ENCODE data around the gene SMCR8.
A peak's percentile ranks its signal among the peaks of the same experiment; 100 is the strongest.

Gene SMCR8

GRCh38 chr17:18314731-18315561, at the start of gene SMCR8, which contains the start of gene TOP3A:
SMCR8 (plus strand) TSS chr17:18315293; CDS start chr17:18315790, 497 bp downstream.
TOP3A (minus strand) TSS chr17:18314994; CDS start chr17:18314778, 216 bp downstream.
- TF ChIP-seq, protein P1, sequence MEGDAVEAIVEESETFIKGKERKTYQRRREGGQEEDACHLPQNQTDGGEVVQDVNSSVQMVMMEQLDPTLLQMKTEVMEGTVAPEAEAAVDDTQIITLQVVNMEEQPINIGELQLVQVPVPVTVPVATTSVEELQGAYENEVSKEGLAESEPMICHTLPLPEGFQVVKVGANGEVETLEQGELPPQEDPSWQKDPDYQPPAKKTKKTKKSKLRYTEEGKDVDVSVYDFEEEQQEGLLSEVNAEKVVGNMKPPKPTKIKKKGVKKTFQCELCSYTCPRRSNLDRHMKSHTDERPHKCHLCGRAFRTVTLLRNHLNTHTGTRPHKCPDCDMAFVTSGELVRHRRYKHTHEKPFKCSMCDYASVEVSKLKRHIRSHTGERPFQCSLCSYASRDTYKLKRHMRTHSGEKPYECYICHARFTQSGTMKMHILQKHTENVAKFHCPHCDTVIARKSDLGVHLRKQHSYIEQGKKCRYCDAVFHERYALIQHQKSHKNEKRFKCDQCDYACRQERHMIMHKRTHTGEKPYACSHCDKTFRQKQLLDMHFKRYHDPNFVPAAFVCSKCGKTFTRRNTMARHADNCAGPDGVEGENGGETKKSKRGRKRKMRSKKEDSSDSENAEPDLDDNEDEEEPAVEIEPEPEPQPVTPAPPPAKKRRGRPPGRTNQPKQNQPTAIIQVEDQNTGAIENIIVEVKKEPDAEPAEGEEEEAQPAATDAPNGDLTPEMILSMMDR (conservative IDR thresholded peaks at IDR 0.05; ENCODE audit: low read depth, low read length): no peak
- H3K4me3 ChIP-seq (ENCODE audit: low read depth, low read length): peak within 1 kb of the TSS; percentile 93
- DNase-seq (ENCODE audit: low read depth): peak; percentile 99

- DNase-seq (ENCODE audit: low read depth): no peak
- TF ChIP-seq, protein P1 (conservative IDR thresholded peaks at IDR 0.05; ENCODE audit: low read depth, low read length): no peak
- H3K4me3 ChIP-seq (ENCODE audit: low read depth, low read length): no peak overlapping the region
Measured at GRCh38 chr17:18267366-18267765, 47.7 kb upstream of the SMCR8 start.

DNA sequence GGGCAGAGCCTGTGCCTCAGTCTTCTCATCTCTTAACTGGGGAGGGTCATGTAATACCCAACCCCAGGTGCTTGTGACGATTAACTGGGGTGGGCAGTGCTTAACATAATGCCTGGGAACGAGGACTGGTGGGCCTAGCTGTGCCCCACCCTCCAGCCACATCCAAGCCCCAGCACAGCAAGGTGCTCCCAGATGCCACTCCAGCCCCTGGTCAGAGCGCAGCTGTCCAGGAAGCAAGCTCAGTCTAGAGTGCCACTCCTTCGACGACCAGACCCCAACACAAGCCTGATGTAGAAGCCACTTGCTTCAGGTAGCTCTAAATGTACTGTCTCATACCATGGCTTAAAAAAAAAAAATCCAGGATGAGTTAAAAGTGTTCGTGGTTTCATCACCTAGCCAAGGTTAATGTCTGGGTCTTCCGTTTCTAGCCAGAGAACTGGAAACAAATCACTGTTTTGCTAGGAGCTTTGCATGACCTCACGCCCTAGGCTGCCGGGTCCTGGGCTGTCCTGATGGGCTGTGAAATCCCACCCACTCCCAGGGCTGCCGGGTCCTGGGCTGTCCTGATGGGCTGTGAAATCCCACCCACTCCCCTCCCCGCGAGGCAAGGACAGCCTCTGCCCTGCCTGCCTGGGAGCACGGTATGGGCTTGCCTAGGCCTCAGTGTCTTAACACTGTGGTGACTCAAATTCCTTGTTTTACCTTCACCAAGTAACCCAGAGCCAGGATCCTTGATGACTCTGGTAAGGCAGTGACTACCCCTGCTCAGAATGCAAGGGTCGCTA, 47.0 kb upstream of the SMCR8 start:
- DNase-seq (ENCODE audit: low read depth): peak; percentile 39
- H3K4me3 ChIP-seq (ENCODE audit: low read depth, low read length): no peak overlapping the region
- TF ChIP-seq, protein P1 (conservative IDR thresholded peaks at IDR 0.05; ENCODE audit: low read depth, low read length): no peak

DNA sequence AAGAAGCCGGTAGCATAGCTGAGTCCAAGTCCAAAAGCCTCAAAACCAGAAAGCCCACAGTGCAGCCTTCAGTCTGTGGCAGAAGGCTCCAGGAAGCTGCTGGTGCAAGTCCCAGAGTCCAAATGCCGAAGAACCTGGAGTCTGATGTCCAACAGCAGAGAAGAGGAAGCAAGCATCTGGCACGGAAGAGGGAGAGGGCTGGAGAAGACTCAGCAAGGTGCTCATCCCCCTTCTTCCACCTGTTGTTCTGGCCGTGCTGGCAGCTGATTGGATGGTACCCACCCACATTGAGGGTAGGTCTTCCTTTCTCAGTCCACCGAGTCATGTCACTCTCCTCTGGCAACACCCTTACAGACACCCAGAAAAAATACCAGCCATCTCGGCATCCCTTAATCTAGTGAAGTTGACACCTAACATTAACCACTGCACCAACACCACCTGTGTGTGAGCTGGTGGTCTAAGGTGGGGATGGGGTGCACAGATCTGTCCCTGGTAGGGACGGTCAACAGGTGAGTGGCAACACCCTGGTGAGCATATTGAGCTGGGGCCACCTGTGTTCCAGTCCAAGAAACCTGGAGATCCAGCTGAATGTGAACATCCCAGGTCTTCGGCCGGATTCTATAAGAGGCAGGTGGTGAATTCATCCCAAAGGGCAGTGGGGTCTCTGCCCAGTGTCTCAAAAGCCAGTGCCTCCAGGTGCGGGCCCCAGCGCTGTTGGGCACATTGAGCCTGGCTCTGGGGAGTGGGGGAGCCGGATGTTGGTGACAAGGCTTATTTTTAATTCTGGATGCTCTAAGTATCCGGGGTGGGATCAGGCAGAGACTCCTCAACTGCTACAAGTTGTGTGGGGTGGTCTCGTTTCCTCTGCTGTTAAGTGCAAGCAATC, 44.8 kb upstream of the SMCR8 start:
- TF ChIP-seq, protein P1 (conservative IDR thresholded peaks at IDR 0.05; ENCODE audit: low read depth, low read length): no peak
- DNase-seq (ENCODE audit: low read depth): no peak
- H3K4me3 ChIP-seq (ENCODE audit: low read depth, low read length): no peak overlapping the region

DNA sequence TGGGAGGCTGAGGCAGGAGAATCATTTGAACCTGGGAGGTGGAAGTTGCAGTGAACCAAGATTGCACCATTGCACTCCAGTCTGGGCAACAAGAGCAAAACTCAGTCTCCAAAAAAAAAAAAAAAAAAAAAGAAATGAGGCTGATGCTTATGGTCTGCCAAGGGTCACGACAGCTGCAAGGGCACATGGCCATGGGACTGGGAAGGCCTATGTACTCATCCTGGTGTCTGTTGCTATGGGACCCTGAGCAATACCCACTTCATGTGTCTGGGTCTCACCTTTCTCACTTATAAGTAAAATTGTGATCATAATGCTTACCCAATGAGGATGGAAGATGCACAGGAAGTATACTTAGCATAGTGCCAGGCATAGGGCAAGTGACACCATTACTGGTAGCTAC, 38.0 kb upstream of the SMCR8 start:
- DNase-seq (ENCODE audit: low read depth): no peak
- TF ChIP-seq, protein P1 (conservative IDR thresholded peaks at IDR 0.05; ENCODE audit: low read depth, low read length): no peak
- H3K4me3 ChIP-seq (ENCODE audit: low read depth, low read length): no peak overlapping the region

GRCh38 chr17:18278867-18279266, 36.2 kb upstream of the SMCR8 start:
- DNase-seq (ENCODE audit: low read depth): peak; percentile 76
- TF ChIP-seq, protein P1 (conservative IDR thresholded peaks at IDR 0.05; ENCODE audit: low read depth, low read length): no peak
- H3K4me3 ChIP-seq (ENCODE audit: low read depth, low read length): no peak overlapping the region
